Neural progenitor cell (in vitro differentiated cells): Measurements from ENCODE around the gene ABHD14A.

Experiments used
- EZH2 ChIP-seq: fragments of 200-600 bp; sonication (generic); IDR thresholded peaks from 2 replicates; pipeline ENCODE4 v1.6.1; 2017; ENCODE audit warnings: antibody characterized with exemption, mild to moderate bottlenecking, moderate library complexity
- TF ChIP-seq, protein P1 (sequence below): fragments of 200-600 bp; sonication (generic); IDR thresholded peaks from 2 replicates; pipeline ENCODE4 v1.5.1; 2017; ENCODE audit warnings: antibody characterized with exemption, mild to moderate bottlenecking

GRCh38 chr3:51961602-51962569, 13.0 kb upstream of the ABHD14A start:
- TF ChIP-seq, protein P1, sequence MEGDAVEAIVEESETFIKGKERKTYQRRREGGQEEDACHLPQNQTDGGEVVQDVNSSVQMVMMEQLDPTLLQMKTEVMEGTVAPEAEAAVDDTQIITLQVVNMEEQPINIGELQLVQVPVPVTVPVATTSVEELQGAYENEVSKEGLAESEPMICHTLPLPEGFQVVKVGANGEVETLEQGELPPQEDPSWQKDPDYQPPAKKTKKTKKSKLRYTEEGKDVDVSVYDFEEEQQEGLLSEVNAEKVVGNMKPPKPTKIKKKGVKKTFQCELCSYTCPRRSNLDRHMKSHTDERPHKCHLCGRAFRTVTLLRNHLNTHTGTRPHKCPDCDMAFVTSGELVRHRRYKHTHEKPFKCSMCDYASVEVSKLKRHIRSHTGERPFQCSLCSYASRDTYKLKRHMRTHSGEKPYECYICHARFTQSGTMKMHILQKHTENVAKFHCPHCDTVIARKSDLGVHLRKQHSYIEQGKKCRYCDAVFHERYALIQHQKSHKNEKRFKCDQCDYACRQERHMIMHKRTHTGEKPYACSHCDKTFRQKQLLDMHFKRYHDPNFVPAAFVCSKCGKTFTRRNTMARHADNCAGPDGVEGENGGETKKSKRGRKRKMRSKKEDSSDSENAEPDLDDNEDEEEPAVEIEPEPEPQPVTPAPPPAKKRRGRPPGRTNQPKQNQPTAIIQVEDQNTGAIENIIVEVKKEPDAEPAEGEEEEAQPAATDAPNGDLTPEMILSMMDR = no peak
- no peak for TF ChIP-seq EZH2
